ENCODE results near the gene ZPLD1.

ZPLD1 gene

DNA sequence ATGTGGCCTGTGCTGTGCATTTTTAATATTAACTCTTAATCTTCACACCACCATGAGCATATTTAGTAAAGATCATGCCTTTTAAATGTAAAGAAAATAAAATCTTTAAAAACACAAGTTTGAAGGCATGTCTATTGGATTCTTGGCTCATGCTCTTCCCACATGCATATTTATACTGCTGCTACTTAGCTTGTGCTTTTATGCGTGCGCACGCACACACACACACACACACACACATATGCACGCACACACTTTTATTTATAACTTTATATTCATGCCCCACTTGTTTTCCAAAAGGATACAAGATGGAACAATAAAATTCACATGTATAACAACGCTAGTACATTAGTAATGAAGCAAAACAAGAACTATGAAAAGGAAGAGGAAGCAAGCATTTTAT is 36.1 kb upstream of the ZPLD1 start:
- ChIA-PET POLR2A (no interaction called here), CTCF (no interaction called here)
- TF ChIP-seq, protein P1, sequence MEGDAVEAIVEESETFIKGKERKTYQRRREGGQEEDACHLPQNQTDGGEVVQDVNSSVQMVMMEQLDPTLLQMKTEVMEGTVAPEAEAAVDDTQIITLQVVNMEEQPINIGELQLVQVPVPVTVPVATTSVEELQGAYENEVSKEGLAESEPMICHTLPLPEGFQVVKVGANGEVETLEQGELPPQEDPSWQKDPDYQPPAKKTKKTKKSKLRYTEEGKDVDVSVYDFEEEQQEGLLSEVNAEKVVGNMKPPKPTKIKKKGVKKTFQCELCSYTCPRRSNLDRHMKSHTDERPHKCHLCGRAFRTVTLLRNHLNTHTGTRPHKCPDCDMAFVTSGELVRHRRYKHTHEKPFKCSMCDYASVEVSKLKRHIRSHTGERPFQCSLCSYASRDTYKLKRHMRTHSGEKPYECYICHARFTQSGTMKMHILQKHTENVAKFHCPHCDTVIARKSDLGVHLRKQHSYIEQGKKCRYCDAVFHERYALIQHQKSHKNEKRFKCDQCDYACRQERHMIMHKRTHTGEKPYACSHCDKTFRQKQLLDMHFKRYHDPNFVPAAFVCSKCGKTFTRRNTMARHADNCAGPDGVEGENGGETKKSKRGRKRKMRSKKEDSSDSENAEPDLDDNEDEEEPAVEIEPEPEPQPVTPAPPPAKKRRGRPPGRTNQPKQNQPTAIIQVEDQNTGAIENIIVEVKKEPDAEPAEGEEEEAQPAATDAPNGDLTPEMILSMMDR (IDR thresholded peaks at IDR 0.05; ENCODE audit: control extremely low read depth, extremely low read depth, low read depth, missing control alignments), result no peak
- no peak for DNase-seq (ENCODE audit: extremely low spot score)

DNA sequence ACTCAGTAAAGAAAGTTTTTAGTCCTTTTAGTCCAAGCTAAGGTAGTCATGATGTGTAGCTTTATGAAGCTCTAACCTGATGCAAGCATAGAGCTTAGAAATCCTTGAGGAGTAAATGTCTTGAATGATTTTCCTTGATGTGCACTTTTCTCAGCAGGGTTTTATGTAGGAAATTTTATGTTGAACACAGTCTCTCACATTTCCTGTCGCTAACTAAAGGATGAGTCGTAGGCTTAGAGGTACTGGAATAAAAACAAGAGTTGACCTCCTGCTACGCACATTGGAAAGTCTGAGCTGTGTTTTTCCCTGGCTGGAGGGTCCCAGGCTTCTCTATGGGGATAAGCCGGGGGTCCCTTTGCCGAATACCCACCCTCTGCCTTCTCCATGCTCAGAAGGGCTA is 34.7 kb upstream of the ZPLD1 start:
- no peak for DNase-seq (ENCODE audit: extremely low spot score)
- CTCF ChIA-PET, result no interaction called here
- TF ChIP-seq, protein P1 (IDR thresholded peaks at IDR 0.05; ENCODE audit: control extremely low read depth, extremely low read depth, low read depth, missing control alignments), result no peak
- POLR2A ChIA-PET, result no interaction called here

DNA sequence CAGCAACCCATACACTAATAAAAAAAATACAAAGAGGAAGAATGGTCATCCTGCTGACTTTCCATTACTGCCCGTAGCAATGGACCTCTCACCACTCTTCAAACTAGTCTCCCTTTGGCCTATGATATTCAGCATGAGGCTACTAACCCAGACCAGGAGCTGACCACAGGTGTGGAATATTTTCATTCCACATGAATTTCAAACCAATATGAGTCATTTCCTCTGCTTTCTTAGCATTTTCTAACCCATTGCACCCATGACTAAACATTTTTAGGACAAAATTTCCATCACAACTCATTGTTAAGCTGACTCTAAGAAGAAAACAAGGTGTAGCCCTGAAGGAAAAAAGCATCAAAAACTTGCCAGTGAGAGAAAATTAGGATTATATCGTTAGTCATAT is 34.0 kb upstream of the ZPLD1 start:
- TF ChIP-seq, protein P1 (IDR thresholded peaks at IDR 0.05; ENCODE audit: control extremely low read depth, extremely low read depth, low read depth, missing control alignments), result no peak
- DNase-seq (ENCODE audit: extremely low spot score), result no peak
- CTCF ChIA-PET, result interaction anchor here (2.0 kb wide), 1 partner anchor 172 kb away, joined by 6 read pairs; no protein-coding TSS in a partner anchor
- POLR2A ChIA-PET, result no interaction called here

DNA sequence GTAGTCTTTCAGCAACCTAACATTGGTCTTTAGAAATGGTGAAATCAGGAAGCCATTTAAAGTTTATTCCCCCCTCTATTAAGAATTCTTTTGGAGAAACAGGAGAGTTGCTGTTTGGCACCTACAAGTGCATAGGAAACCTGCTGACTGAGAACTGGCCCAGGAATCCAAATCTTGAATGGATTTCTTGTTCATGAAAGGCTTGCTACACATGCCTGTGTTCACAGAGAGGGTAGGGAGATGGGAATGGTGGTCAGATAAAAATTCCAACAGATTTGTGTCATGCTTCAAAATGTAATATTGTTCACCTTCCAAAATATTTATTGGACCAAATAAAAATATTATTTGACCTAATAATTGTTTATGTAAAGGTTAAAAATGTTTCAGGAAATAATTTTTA is 24.2 kb upstream of the ZPLD1 start:
- ChIA-PET CTCF (no interaction called here), POLR2A (no interaction called here)
- DNase-seq (ENCODE audit: extremely low spot score), result no peak
- TF ChIP-seq, protein P1 (IDR thresholded peaks at IDR 0.05; ENCODE audit: control extremely low read depth, extremely low read depth, low read depth, missing control alignments), result no peak

DNA sequence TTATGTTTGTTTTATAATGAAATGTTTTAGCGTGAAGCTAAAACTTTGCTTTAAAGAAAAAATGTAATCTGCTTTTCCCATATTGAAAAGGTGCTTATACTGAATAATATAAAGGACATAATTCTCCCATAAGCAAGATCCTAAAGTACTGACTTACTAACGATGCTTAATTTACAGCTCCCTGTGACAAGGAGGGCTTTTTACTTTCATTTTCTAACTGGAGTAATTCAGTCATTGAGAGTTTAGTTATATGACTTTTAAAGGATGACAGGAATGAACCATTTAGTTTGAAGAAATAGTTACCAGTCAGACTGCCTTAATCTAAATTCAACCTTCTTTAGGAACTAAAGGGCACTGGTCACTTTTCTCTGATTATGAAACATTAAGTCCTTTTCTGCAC is 19.3 kb upstream of the ZPLD1 start:
- no peak for DNase-seq (ENCODE audit: extremely low spot score)
- CTCF ChIA-PET, result interaction anchor here (0.9 to 4.2 kb wide), 4 partner anchors 8 to 117 kb away, joined by 3 to 21 read pairs (median 5); no protein-coding TSS in a partner anchor
- POLR2A ChIA-PET, result no interaction called here

DNA sequence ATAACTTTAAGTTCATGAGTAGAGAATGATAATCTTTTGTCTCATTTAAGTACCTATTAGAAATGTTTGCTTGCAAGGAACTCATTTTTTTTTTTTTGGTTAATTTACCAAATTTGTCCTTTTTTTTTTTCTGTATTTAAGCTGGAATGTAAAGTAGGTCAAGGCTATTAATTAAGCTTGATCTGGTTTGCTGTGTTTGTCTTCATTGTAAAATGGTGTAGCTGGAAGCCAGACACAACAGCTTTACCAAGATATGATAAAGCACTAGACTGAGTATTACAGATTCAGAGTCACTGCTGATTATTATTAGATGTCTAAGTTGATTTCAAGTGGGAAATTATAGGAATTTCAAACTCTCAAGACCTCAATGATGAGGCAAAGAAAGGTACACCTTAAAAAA is 15.0 kb upstream of the ZPLD1 start:
- CTCF ChIA-PET, result interaction anchor here (0.8 kb wide), 1 partner anchor 11 kb away, joined by 3 read pairs; no protein-coding TSS in a partner anchor
- POLR2A ChIA-PET, result no interaction called here
- DNase-seq (ENCODE audit: extremely low spot score), result no peak
- TF ChIP-seq, protein P1 (IDR thresholded peaks at IDR 0.05; ENCODE audit: control extremely low read depth, extremely low read depth, low read depth, missing control alignments), result no peak

More for the DNA sequence above, 19.3 kb upstream of the ZPLD1 start:
- TF ChIP-seq, protein P1 (IDR thresholded peaks at IDR 0.05; ENCODE audit: control extremely low read depth, extremely low read depth, low read depth, missing control alignments), result no peak

DNA sequence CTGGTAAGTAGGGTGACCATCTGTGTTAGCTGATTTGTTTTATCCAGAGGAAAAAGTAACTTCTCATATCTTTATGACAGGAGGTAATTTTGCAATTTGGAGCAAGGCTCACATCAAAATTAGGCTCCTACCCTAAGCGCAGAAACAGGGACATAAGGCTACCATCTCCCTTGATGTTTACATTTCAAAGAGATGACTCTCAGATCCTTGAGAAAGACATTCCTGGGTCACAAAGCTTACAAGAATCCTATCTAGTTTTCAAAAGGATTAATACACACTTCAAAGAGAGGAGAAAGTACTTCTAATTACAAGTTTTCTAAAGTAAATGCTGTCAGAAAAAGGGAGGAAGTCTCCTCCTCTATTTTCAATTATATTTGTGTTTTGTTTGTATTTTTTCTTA is 7.0 kb downstream of the ZPLD1 start:
- DNase-seq (ENCODE audit: extremely low spot score), result no peak
- ChIA-PET CTCF (interaction anchor here (1.4 kb wide), 1 partner anchor 9 kb away, joined by 3 read pairs; no protein-coding TSS in a partner anchor), POLR2A (no interaction called here)
- TF ChIP-seq, protein P1 (IDR thresholded peaks at IDR 0.05; ENCODE audit: control extremely low read depth, extremely low read depth, low read depth, missing control alignments), result no peak

All from GM10248 (cell line).